HepG2 (cell line): Measurements from ENCODE around the gene DUSP23. TPM values are rescaled to one million over a fixed set of nuclear protein-coding genes. Genes with fewer than 3 reads are reported as not detected.

ENCODE experiments used
- ATAC-seq: fragments of 200-7000 bp; cut with Tn5 transposase; 3 replicates; pipeline ENCODE4 v1.9.1; 2020; ENCODE audit warnings: mild to moderate bottlenecking, moderate library complexity
- BruUV-seq: library from RNA; stranded (reverse); fragments of 400-500 nt; replicated peaks from 2 replicates; lab custom pipeline; 2021; lab: Mats Ljungman, UMichigan
- CTCF ChIA-PET: fragments of 300-600 bp; formaldehyde crosslinking; extraction: SDS; loops from one replicate; lab custom pipeline; 2021; ENCODE audit warnings: low total read pairs, inconsistent platforms, low intra/inter-chr PET ratio; lab: Yijun Ruan, JAX
- POLR2A ChIA-PET: fragments of 350-600 bp; sonication (Branson Sonifier 250); formaldehyde crosslinking; loops from one replicate; lab custom pipeline; 2020; ENCODE audit warnings: antibody characterized with exemption, inconsistent platforms; lab: Yijun Ruan, JAX
- DNase-seq: peaks from one replicate; pipeline ENCODE4 v3.0.0-alpha.2; 2015; ENCODE audit warnings: low spot score
- FAIRE-seq: peaks from 3 replicates; lab custom pipeline; 2011; peaks lifted over from hg19 to GRCh38; lab: Jason Lieb, UNC
- H2AFZ ChIP-seq: one replicate; pipeline ENCODE4 v1.6.1; 2011; ENCODE audit warnings: low read length, inconsistent platforms
- H3K27ac ChIP-seq: fragments of 300-600 bp; 3 replicates; pipeline ENCODE4 v1.8.0; 2011; ENCODE audit warnings: mixed run types, mild to moderate bottlenecking, mixed read lengths, low read length, inconsistent platforms; ENCODE audit not compliant: insufficient read depth; ENCODE audit errors: extremely low read length
- H3K27me3 ChIP-seq, 2 experiments: fragments of 200-600 bp in 1 of 2; 2 replicates in 1 of 2; 3 replicates in 1 of 2; pipeline versions ENCODE4 v1.6.0 to v1.8.0; 2011; ENCODE audit warnings: low read length in 2 of 2, mild to moderate bottlenecking in 2 of 2, moderate library complexity in 2 of 2, inconsistent platforms in 1 of 2; ENCODE audit not compliant: insufficient read depth in 2 of 2, control insufficient read depth in 1 of 2
- H3K36me3 ChIP-seq, 2 experiments: fragments of 200-600 bp in 1 of 2; replicated peaks in 1 of 2; 2 replicates in 1 of 2; 3 replicates in 1 of 2; pipeline versions ENCODE4 v1.5.1 to v1.8.0; 2011; ENCODE audit warnings: low read length in 2 of 2, inconsistent platforms in 1 of 2; ENCODE audit not compliant: insufficient read depth in 2 of 2, control insufficient read depth in 1 of 2
- H3K4me1 ChIP-seq: 2 replicates; pipeline ENCODE4 v1.5.1; 2012; ENCODE audit warnings: low read length, inconsistent platforms; ENCODE audit not compliant: insufficient read depth
- H3K4me2 ChIP-seq: 2 replicates; pipeline ENCODE4 v1.6.0; 2011; ENCODE audit warnings: low read depth, low read length, inconsistent platforms
- H3K4me3 ChIP-seq, 3 experiments: fragments of 200-600 bp in 1 of 3; sonication (generic), shearing (Covaris generic) in 1 of 3; replicated peaks in 1 of 3; 2 replicates each; pipeline ENCODE4 v1.5.1; 2011 to 2016; ENCODE audit warnings: low read length in 3 of 3, inconsistent platforms in 2 of 3, low read depth in 2 of 3, mild to moderate bottlenecking in 2 of 3, control low read depth in 1 of 3, mixed read lengths in 1 of 3; ENCODE audit not compliant: insufficient read depth in 1 of 3
- H3K79me2 ChIP-seq: one replicate; pipeline ENCODE4 v1.6.1; 2011; ENCODE audit warnings: low read length, inconsistent platforms; ENCODE audit not compliant: insufficient read depth
- H3K9ac ChIP-seq: 2 replicates; pipeline ENCODE4 v1.6.0; 2011; ENCODE audit warnings: mild to moderate bottlenecking, low read depth, low read length, inconsistent platforms; ENCODE audit not compliant: insufficient read depth
- H3K9me3 ChIP-seq: 2 replicates; pipeline ENCODE4 v1.5.1; 2012; ENCODE audit warnings: mild to moderate bottlenecking, low read length
- H4K20me1 ChIP-seq: 2 replicates; pipeline ENCODE4 v1.6.0; 2011; ENCODE audit warnings: inconsistent platforms, mild to moderate bottlenecking, low read length, moderate library complexity; ENCODE audit not compliant: insufficient read depth
- CTCF ChIP-seq: sonication (generic); formaldehyde crosslinking; IDR thresholded peaks from 2 replicates; pipeline ENCODE4 v1.5.0; 2020; ENCODE audit warnings: mild to moderate bottlenecking, missing genetic modification reagents, moderate library complexity
- RBM39 ChIP-seq: fragments of 200-400 bp; formaldehyde crosslinking; IDR thresholded peaks from one replicate; pipeline ENCODE4 v1.6.1; 2018; ENCODE audit warnings: antibody characterized with exemption, mild to moderate bottlenecking, low read depth, low read length; ENCODE audit not compliant: poor library complexity, severe bottlenecking
- SMC3 ChIP-seq: IDR thresholded peaks from 2 replicates; pipeline ENCODE4 v1.6.1; 2011; ENCODE audit warnings: low read length, improper control_type of control experiment
- STAG1 ChIP-seq: sonication (generic); formaldehyde crosslinking; IDR thresholded peaks from 2 replicates; pipeline ENCODE4 v1.4.0; 2020; ENCODE audit warnings: missing genetic modification reagents
- ZFP36 ChIP-seq: fragments of 150-350 bp; IDR thresholded peaks from 2 replicates; pipeline ENCODE4 v1.6.1; 2018; ENCODE audit warnings: borderline replicate concordance, low read length, low read depth; ENCODE audit not compliant: partially characterized antibody
- ZNF292 ChIP-seq: sonication (generic); formaldehyde crosslinking; IDR thresholded peaks from 2 replicates; pipeline ENCODE4 v1.8.1; 2022; ENCODE audit warnings: mild to moderate bottlenecking, low read depth, missing genetic modification reagents, borderline replicate concordance
- ZNF614 ChIP-seq: IDR thresholded peaks from 2 replicates; pipeline ENCODE4 v1.6.1; 2018; ENCODE audit warnings: missing biosample characterization, missing genetic modification reagents, inconsistent platforms, borderline replicate concordance
- ZNF629 ChIP-seq: sonication (generic); formaldehyde crosslinking; conservative IDR thresholded peaks from 2 replicates; pipeline ENCODE4 v1.5.0; 2020; ENCODE audit warnings: missing genetic modification reagents
- WGBS: methylation state at CpG from one replicate; pipeline ENCODE4 v1.1.6; 2017; ENCODE audit warnings: low lambda C conversion rate; 5-methylcytosine and 5-hydroxymethylcytosine counted together
- in situ Hi-C: cut with HindIII; loops from 2 replicates; pipeline ENCODE4 v1.10.0; 2017; ENCODE audit warnings: low pct_unique_long_range_greater_than_20kb; ENCODE audit not compliant: extremely low pct_ligation_motif_present
- intact Hi-C: fragments of 100-400 bp; cut with micrococcal nuclease; formaldehyde crosslinking; loops from one replicate; pipeline ENCODE4 v1.10.0; 2022; ENCODE audit not compliant: unreplicated experiment
- polyA plus RNA-seq, 8 experiments: library from polyadenylated mRNA; depleted of rRNA in 3 of 8; stranded (reverse) in 7 of 8; unstranded in 1 of 8; fragments of >200 nt; fragmentation: Illumina TruSeq in 4 of 8; extraction: Trizol in 4 of 8; gene quantifications; 2 replicates each; pipeline versions ENCODE4 v1.2.1 to v1.2.3, GENCODE V29; 2011 to 2016; ENCODE audit warnings: low read depth in 4 of 8, missing spikeins in 1 of 8, mixed read lengths in 1 of 8; ENCODE audit not compliant: insufficient read depth in 1 of 8
- total RNA-seq, 5 experiments: library from RNA; depleted of rRNA; stranded (reverse); fragments of >200 nt; fragmentation: Illumina TruSeq; extraction: Trizol; gene quantifications; 2 replicates each; pipeline ENCODE4 v1.2.3, GENCODE V29; 2016; ENCODE audit warnings: low read depth in 1 of 5

Gene DUSP23
- total and polyA plus RNA-seq, 2 of the 13 experiments (the other 11 are each of a cell fraction or from before 2014, with no cell fraction given): not detected

- peaks cover 1 to 12% of the 10 kb centered on the region in 2 experiments; a peak in 3 of 5 replicates for H3K27me3 ChIP-seq
- CTCF ChIA-PET: no interaction called here
- no peak overlapping the region for H3K27ac ChIP-seq
- in situ Hi-C loops: no loop called here
- WGBS: 34% methylated on average over 11 of the region's 11 CpGs
- H4K20me1 ChIP-seq: no peaks in the 10 kb centered on the region
- no peaks in the 10 kb centered on the region for H3K36me3 ChIP-seq
- DNase-seq (no peak), FAIRE-seq (no peak), ATAC-seq (no peak)
- peaks cover 12% of the 10 kb centered on the region for H3K4me1 ChIP-seq
- no peak overlapping the region for H2AFZ ChIP-seq
- H3K9ac ChIP-seq: no peak overlapping the region
- H3K79me2 ChIP-seq: no peaks in the 10 kb centered on the region
- BruUV-seq: no TSS peak
- TF ChIP-seq ZNF629 (CRISPR knock-in tag): no peak
- no peak for TF ChIP-seq STAG1
- TF ChIP-seq ZNF614 (CRISPR knock-in tag): no peak
- no peak for TF ChIP-seq RBM39
- no peak for TF ChIP-seq ZNF292
- H3K4me3 ChIP-seq: no peak overlapping the region
- no peaks in the 10 kb centered on the region for H3K9me3 ChIP-seq
- POLR2A ChIA-PET: no interaction called here
- intact Hi-C loops: loop anchor here (2.0 kb wide), 1 partner anchor 30 kb away; no protein-coding TSS in a partner anchor
- H3K4me2 ChIP-seq: no peak overlapping the region
Measured at GRCh38 chr1:159828581-159829272, 48.0 kb downstream of the DUSP23 start.

GRCh38 chr1:159829273-159829634 lies 48.5 kb downstream of the DUSP23 start:
- H3K4me2 ChIP-seq: no peak overlapping the region
- CTCF ChIA-PET: no interaction called here
- H2AFZ ChIP-seq: no peak overlapping the region
- peak; percentile 5 for DNase-seq
- peak; percentile 58 for TF ChIP-seq CTCF (CRISPR knock-in tag)
- TF ChIP-seq ZFP36: no peak
- TF ChIP-seq SMC3: peak; percentile 31; the same call in 1 of the 2 replicates
- TF ChIP-seq, all 625 proteins: peak for 2
- H3K9ac ChIP-seq: no peak overlapping the region
- WGBS: 0% methylated on average over 3 of the region's 3 CpGs
- FAIRE-seq: no peak
- H3K36me3 ChIP-seq: no peaks in the 10 kb centered on the region
- H3K4me3 ChIP-seq: no peak overlapping the region
- H3K27ac ChIP-seq: no peak overlapping the region
- H3K79me2 ChIP-seq: no peaks in the 10 kb centered on the region
- H3K27me3 ChIP-seq: peaks cover 3 to 12% of the 10 kb centered on the region in 2 experiments; a peak in 4 of 5 replicates
- intact Hi-C loops: loop anchor here (2.0 kb wide), 1 partner anchor 30 kb away; no protein-coding TSS in a partner anchor
- no peaks in the 10 kb centered on the region for H4K20me1 ChIP-seq
- ATAC-seq: peak; percentile 98
- no TSS peak for BruUV-seq
- no peaks in the 10 kb centered on the region for H3K9me3 ChIP-seq
- POLR2A ChIA-PET: no interaction called here
- in situ Hi-C loops: no loop called here
- peaks cover 12% of the 10 kb centered on the region for H3K4me1 ChIP-seq
